HK-2 (cell line): ENCODE measurements around the gene LPCAT2.
"Not testable (repeated sequence)": the region's sequence is repeated elsewhere in the genome, so short reads cannot be mapped to it uniquely, and the experiment has no call there.

ENCODE experiments used
- DNase-seq: peaks from one replicate; pipeline ENCODE4 v3.0.0-alpha.2; 2018; ENCODE audit not compliant: unreplicated experiment

The LPCAT2 gene

DNA sequence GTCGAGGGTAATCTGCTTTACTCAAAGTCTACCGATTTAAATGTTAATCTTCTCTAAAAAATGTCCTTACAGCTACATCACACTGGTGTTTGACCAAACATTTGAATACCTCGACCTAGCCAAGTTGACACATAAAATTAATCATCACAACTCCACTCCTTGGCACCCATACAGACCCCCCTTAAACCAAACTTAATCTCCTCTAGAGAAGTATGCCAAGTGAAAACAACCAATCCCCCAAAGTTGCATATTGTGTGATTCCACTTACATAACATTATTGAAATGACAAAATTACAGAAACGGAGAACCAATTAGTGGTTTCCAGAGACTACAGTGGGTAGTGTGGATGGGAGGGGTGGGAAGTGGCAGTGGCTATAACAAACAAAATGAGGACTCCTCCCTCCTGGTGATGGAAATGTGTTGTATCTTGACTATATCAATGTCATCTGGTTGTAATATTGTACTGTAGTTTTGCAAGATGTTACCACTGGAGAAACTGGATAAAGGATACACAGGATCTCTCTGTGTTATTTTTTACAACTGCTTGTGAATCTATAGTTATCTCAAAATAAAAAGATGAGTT is 97.0 kb downstream of the LPCAT2 start:
- DNase-seq = no peak

DNA sequence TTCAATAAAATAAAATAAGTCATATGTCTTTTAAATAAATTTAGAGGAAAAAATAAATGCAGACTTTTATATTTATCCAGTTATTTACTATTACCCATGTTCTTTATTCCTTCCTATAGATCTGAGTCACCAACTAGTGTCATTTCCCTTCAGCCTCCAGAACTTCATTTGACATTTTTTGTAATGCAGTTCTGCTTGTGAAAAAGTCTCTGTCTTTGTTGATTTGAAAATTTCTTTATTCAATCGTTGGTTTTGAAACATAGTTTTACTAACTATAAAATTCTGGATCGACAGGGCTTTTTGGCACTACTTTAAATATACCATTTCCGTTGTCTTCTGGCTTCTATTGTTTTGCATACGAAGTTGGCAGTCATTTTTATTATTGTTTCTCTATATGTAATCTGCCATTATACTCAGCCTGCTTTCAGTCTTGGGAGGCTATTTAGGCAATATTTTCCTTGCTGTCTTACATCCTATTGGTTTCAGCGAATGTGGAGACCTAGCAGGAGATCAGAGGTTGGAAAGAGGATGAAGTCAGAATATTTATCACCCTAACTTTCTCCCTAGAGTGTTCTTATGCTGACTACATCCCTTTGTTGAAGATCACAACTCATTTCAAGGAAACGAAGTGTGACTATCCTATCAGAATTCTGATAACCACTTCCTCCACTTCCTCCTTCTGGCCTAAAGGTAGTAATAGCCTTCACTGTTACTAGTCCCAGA is 104.9 kb downstream of the LPCAT2 start:
- DNase-seq = no peak

DNA sequence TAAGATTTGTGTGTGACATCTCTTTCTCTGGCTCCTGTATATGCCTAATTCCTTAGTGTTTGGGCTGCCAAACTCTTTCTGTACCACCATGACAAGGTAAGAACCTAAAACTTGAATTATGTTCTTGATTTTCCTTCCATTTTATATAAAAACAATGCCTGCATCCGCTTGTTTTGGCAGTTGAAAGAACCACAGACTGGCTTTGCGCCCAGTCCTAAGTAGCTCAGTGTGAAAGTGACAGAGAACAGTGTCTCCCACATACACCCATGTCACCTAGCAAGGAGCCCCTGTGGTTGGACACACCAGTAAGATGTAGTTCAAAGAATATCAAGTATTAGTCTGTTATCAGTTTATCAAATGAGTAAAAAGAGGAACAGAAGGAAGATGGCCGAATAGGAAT is 106.2 kb downstream of the LPCAT2 start:
- DNase-seq = no peak

DNA sequence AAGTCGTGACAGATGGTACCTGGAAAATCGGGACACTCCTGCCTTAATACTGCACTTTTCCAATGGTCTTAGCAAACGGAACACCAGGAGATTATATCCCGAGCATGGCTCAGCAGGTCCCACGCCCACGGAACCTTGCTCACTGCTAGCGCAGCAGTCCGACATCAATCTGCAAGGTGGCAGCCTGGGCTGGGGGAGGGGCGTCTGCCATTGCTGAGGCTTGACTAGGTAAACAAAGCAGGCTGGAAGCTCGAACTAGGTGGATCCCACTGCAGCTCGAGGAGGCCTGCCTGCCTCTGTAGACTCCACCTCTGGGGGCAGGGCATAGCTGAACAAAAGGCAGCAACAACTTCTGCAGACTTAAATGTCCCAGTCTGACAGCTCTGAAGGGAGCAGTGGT is 106.8 kb downstream of the LPCAT2 start:
- DNase-seq = not testable (repeated sequence)

DNA sequence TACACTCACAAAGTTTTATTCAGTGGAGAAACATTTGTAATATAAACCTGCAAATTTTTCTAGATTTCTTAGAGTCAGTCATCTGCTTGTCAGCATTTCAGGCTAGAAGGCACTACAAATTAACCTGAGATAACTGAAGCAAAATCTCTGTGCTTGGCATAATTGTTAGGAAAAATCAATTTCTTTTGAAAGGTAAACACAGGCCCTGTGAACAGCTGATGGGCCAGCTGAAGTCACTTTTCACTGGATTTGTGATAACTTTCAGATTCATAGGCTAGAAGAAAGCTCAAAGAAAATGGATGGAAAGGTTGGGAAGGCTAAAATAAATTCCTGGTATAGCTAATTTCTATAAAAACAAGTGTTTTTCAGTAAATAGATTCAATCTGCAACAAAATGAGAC is 112.9 kb downstream of the LPCAT2 start:
- DNase-seq = no peak

DNA sequence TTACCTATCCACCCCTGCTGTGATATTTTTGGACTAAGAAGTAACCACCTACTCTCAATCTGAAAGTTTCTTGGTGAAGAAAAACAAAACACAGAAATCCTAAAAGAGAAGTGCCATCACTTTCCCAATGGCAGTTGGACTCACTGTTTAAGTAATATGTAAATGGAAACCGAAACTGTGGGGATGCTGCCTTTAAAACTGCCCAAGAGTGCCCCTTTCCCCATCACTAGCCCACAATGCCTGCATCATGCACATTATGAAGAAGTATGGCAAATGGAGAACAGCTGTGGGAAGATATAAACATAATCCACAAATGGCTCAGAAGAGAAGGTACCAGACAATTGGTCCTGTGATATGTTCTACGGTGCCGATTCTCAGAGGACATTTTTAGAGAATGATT is 113.4 kb downstream of the LPCAT2 start:
- DNase-seq = no peak

DNA sequence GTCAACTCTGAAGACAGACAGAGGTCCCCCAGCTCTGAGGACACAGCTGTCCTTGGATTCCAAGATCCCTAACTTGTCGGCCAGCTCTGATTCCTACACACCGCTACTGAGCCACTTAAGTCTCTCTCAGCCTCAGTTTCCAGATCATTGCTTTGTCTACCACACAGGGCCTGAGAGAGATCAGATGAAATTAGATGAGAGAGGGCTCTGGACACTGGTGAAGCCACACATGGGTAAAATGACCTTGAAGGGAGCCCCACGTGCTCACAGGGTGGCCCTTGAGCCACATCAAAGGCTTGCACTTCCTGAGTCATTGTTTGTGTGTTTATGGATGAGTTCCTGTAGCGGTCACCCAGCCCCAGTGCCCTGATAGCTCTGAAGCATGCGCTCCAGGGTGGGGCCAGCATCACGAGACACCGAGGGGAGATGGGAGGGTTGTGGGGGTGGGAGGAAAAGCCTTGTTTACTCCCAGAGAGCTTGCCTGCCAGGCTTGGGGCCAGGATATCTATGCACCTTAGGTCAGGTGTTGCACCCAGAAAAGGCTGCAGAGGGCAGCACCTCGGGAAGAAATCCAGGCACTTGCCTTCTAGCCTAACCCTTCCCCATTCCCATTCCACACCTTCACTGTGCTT is 114.2 kb downstream of the LPCAT2 start:
- no peak for DNase-seq

DNA sequence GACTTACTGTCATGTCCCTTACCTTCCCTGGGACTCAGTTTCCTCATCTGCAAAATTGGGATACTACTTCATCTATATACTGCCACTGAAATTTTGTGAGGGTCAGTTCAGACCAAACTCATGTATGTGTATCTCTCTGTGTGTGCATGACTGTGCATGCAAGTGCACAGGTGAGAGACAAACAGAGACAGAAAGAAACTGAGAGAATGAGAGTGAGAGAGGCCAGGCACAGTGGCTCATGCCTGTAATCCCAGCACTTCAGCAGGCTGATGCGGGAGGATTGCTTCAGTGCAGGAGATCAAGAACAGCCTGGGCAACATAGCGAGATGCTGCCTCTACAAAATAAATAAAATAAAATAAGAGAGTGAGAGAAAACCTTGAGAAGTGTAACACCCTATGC is 114.8 kb downstream of the LPCAT2 start:
- no peak for DNase-seq

DNA sequence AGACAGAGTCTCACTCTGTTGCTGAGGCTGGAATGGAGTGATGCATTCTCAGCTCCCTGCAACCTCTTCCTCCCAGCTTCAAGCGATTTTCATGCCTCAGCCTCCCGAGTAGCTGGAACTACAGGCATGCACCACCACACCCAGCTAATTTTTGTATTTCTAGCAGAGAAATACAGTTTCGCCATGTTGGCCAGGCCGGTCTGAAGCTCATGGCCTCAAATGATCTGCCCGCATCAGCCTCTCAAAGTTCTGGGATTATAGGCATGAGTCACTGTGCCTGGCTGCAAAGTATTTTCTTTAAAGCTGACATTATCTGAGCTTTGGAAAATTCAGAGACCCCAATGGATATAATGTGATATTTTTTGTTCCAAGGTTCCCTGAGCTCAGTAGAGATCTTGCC is 115.8 kb downstream of the LPCAT2 start:
- no peak for DNase-seq

DNA sequence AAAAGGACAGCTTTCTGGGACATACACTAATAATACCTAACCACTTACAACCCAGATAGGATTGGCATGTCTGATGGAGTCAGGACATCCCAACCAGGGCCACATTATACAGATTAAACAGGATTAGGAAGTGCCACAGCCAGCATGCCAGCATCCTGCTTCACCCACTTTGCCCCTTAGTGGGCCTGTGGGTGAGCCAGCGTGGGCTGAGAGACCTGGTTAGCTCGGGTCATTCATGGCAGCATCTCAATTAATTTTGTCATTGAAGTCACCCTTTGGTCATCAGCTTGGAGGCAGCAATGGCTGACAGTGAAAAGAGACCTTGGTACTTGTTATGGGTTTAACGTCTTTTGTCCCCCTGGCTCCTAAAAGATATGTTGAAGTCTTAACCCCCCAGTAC is 117.0 kb downstream of the LPCAT2 start:
- DNase-seq = no peak

DNA sequence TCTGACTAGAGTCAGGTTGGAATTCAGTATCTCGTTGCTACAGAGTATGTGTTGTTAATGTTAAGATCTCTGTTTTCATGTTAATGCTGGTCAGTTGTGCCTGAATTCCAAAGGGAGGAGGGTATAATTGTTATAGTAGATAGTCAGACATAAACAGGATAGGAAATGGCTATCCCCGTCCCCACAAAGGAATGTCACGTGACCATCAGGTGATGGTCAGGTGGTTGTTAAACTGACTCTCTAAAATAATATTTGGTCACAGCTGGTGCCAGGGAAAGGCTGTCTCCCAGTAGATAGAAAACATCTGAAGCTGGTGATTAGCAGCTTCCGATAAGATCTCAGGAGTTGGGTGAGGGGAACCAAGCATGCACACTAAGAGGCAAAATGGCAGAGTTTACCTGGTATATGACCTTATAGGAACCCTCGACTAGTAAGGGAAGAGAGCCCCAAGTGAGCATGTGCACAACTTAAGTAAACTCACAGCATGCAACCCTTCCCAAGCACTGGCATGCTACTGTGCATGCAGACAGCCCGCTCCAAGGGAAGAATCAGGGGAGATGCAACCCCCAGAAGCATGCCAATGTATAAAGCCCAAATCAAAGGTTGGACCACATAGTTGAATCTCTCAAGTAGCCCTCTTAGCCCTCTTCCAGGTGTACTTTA is 119.6 kb downstream of the LPCAT2 start:
- DNase-seq = no peak

DNA sequence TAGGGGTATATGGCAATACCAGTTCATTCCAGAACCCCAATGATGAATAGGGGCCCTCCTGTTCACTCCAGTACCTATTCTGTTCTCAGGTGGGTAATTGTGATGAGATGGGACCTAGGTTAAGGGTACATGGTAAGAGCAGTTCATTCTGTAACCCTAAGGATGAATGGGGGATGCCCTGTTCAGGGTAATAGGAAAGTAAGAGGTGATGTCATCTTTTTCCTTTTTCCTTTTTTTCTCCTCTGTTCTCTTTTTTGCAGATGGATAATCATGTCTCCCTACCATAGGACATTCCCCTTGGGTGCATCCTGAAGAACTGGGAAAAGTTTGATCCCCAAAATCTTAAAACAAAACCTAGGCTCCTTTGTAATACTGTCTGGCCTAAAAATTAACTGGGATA is 121.9 kb downstream of the LPCAT2 start:
- no peak for DNase-seq

DNA sequence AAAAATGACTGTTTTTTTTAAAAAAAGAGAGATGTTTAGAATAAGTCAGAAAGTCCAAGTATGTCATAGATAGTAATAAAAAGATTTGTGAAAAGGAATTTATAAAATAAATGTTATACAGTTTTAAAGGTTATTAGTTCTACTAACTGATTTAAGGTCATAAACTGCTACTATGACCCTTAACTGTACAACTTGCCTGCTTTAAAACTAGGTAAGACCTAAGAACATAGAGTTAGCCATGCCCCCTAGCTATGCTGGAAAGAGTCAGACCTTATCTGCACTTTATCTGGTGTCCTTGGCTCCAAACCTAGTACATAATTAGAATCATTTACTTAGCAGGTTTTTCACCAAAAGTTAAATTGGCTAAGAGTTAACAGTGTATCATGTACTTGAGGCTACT is 123.4 kb downstream of the LPCAT2 start:
- DNase-seq = no peak

DNA sequence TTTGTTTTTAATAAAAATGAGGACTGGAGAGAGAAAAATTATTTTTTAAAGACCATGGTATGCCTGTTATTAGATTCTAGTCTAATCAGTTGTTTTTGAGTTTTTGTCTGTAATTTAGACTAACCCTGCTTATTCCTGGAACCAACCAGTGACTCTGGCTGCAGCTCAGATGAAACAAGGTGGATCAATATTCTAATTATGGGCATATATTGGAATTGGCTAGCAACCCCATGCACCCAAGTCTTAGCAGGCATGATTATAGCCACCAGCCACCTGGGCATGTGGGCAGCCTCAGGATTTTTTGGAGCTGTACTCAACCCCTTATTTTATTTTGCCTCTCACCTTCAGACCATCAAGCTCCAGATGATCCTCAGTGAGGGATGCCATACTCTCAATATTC is 125.3 kb downstream of the LPCAT2 start:
- no peak for DNase-seq
